Measurements from ENCODE around the gene HAL.
A peak's percentile ranks its signal among the peaks of the same experiment; 100 is the strongest.

The HAL gene

DNA sequence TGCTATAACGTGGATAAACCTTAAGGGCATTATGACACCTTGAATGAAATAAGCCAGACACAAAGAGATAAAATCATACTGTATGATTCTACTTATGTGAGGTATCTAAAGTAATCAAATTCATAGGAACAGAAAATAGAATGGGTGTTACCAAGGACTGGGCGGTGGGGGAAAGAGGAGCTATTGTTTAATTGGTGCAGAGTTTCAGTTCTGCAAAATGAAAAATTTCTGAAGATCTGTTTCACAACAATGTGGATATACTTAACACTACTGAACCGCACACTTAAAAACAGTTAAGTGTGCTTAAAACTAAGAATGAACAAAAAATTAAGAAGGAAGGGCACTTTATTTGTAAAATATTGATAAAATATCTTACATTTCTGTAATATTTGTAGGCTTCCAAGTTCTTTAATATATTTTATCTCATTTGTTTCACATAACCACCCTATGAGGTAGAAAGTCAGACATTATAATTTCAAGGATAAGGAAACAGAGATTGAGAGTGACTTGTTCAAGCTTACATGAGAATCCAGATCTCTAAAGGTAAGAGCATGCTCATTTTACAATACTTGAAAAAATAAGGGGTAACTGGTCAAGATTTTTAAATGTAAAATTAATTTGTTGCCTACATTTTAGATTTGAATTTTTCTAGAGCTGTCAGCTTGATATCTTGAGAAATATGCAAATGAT is 24.3 kb upstream of the HAL start:
- DNase-seq (ENCODE audit: low read depth), result no peak
- H3K4me3 ChIP-seq (ENCODE audit: low read depth, low read length), result no peak overlapping the region

DNA sequence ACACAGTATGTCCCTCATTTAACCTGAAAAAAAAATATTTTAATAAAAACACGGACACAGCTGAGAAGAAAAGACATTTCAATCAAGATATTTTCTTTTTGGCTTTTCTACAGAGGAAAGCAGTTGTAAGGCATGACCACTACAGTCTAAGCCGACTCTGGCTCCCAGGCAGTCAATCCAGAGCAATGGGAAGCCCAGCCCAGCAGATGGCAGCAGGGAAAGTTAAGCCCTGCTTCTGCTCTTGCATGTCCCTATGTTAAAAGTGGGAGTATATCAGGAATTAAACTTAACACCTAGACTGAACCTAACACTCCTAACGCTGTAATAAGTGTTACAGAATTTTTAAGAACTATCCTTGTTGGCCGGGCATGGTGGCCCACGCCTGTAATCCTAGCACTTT is 19.5 kb upstream of the HAL start:
- no peak for DNase-seq (ENCODE audit: low read depth)
- no peak overlapping the region for H3K4me3 ChIP-seq (ENCODE audit: low read depth, low read length)

DNA sequence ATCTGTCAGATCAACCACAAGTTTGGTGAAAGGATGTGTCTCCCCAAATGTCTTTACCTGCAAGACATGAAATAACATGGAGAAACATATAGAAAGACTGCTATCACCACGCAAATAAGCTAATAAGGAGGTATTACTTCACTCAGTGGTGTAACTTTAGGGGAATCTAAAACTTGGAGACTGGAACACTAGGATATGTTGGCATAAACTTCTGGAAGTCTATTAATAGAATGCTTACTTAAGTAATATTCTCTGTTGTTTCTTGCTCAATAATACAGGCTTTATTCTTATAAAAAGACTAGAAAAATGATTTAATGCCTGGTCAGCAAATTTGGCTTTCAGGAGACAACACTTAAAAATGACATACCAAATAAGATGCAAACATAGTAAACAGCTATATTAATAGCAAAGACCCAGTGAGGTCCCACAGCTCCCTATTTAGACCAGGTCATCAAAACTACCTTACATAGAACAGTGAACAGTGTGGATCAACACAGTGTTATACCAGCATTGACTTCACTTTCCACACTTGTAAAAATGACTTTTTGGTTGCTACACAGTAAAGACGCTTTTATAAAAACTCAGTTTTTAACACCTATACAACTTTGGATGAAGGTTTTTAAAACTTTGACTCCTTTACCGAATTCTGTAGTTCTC is 18.9 kb upstream of the HAL start:
- no peak for DNase-seq (ENCODE audit: low read depth)
- H3K4me3 ChIP-seq (ENCODE audit: low read depth, low read length), result no peak overlapping the region

DNA sequence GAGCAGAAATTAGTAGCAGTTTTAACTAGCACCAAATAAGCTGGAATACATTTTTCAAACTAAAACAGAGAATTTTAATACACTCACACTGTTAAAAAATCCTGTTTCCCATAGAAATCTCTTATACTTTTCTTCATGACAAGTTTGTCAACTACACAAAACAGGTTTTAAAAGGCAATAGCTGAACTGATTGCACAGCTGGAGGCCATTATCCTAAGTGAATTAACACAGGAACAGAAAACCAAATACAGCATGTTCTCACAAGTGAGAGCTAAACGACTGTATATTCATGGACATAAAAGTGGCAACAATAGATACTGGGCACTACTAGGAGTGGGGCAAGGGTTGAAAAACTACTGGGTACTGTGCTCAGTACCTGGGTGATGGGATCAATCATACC is 11.6 kb upstream of the HAL start:
- DNase-seq (ENCODE audit: low read depth), result no peak

DNA sequence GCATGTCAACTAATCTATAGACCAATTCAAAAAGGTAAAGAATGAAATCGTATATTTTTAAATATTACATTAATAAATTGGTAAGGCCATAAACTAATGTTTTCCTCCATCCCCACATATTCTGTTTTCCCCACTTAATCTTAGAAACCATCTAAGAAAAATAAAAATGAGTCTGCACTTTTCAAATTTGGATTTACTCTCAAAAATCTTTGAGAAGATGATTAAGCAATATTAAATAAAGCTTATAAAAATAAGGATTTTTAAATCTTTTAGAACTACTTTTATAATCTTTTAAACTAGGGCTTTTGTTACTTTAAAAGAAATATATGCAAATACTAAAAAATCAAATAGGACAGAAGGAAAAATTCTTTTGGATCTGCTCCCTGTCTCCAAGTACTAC is 10.6 kb upstream of the HAL start:
- H3K4me3 ChIP-seq (ENCODE audit: low read depth, low read length), result no peak overlapping the region
- DNase-seq (ENCODE audit: low read depth), result no peak

More for the DNA sequence above, 11.6 kb upstream of the HAL start:
- no peak overlapping the region for H3K4me3 ChIP-seq (ENCODE audit: low read depth, low read length)

DNA sequence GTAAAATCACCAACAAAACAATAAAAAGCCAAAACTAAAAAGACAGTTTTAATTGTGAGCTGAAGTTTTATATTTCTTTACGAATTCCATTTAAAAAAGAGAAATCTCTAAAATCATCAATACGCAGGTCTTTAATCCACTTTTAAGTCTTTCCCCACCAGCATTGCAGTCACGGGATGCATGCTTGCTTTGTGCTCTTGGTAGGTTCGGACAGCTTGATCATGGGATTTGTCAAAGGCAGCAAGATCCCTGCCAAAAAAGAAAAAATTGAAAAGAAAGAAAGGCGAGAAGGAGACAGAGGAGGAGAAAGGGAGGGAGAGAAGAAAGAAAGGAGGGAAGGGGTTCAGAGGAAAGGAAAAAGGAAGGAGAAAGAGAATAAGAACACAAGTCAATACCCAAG is 4.7 kb upstream of the HAL start:
- DNase-seq (ENCODE audit: low read depth), result no peak
- no peak overlapping the region for H3K4me3 ChIP-seq (ENCODE audit: low read depth, low read length)

DNA sequence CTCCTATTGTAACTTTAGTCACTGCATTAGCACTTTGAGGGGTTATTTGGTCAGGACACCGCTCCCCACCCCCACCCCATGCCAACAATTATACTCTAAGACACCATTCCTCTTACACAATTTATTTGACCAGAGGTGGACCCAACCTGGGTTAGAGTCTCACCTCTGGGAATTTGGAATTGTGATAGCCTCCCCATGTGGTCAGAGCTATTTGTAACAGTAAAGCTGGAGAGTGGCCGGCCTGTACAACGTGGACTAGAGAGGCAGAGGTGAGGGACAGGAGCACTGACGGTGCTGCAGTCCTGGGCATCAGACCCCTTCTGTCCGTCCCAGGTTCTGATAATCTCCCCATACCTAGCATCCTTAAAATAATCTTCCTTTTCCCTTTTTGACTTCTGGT is 3.3 kb upstream of the HAL start:
- H3K4me3 ChIP-seq (ENCODE audit: low read depth, low read length), result no peak overlapping the region
- DNase-seq (ENCODE audit: low read depth), result no peak

DNA sequence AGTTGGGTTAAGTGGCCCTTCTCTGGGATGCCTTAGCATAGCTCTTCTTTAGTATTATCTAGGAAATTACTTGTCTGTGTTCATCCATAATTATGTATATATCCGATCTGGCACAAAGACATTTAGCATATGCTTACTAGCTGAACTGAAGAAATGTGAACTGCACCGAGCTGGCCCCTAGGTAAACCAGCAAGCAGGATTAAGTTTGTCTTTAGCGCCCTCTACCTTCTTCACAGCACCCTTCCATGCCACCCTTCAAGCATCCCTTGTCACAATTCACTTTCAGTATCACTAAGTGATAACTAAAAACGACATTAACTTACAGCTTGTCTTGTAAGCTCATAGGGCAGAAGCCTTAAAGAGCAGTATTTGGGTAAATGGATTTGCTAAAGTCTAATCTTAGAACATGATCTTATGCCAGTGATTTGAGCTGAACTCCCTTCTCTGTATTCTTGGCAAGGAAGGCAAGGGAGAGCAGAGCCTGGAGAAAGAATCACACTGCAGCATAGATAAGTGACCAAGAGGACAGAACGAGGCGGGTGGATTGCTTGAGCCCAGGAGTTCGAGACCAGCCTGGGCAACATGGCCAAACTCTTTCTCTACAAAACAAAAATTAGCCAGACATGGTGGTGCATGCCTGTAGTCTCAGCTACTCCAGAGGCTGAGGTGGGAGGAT is 2.6 kb upstream of the HAL start:
- H3K4me3 ChIP-seq (ENCODE audit: low read depth, low read length), result no peak overlapping the region
- peak; percentile 13 for DNase-seq (ENCODE audit: low read depth)

DNA sequence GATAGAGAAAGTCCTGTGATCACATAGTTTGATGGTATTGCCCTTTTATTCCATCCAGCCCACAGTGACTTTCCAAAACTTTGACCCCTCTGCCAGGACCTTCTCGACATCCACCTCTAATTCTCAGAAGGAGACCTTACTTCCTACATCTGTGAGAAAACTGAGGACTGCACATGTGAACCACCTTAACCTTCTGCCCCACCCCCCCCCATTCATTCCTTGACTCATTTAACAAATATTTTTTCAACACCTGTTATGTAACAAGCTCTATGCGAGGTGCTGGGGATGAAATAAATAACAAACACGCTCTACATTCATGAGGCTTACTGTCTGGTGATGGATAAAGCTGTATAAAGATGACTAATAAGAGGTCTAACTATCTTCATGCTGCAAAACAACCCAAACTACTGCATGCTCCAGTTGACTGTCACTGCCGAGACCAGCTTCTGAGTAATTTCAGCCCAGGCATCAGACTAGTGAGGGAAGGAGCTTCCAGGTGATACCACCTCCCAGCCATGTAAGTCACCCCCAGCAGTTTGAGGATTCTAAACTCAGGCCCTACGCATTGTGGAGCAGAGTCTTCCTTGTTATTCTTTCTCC is 1.9 kb upstream of the HAL start:
- H3K4me3 ChIP-seq (ENCODE audit: low read depth, low read length), result no peak overlapping the region
- DNase-seq (ENCODE audit: low read depth), result no peak

DNA sequence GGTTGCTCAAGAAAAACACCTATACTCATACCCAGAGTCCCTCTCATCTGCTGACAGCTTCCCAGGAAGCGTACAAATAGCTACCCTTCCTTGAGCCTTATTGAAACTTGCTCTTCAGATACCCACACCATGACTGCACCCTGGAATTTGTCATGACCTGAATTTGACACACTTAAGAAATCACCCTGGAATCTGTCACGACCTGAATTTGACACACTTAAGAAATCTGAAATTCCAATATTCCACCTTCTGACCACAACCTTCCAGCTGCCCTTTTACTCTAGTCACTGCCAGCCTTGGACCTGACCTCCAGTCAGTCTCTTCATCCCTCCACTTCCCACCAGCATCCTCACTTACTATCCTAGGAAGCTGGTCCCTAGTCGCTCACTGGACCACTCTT is 1.1 kb upstream of the HAL start:
- H3K4me3 ChIP-seq (ENCODE audit: low read depth, low read length), result no peak overlapping the region
- DNase-seq (ENCODE audit: low read depth), result no peak

DNA sequence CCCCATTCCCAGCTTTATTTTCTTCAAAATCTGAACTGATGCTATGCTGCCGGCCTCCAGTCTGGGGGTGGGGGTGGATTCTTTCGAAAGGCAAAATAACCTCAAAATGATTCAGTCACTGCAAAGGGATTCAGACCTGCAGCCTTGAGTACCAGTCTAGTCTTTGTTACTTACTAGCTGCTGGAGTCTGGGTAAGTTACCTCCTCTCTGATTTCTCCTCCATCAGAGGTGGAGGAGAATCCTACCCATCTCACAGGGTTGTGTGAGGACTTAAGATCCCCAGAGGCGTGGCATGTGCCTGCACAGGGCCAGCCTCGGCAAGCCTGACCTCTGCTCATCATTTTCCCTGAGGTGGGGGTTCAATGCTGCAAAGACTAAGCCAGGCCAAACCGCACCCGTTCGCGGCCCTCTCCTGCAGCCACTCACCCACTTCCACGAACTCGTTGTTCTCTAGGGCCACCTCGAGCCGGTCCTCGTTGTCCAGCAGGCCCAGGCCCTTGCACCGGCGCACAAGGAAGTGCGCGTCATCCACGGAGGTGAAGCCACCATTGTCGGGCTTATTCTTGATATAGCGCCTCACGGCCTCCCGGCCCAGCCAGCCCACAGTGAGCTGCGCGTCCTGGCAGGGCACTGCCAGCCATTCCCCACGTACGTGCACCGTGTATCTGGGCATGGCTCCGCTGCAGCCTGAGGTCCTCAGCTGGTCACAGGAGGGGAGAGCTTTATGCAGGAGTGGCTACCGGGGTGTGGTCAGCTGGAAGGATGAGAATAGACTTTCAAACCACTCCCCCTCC is 709 bp downstream of the HAL start:
- H3K4me3 ChIP-seq (ENCODE audit: low read depth, low read length), result no peak overlapping the region
- no peak for DNase-seq (ENCODE audit: low read depth)

DNA sequence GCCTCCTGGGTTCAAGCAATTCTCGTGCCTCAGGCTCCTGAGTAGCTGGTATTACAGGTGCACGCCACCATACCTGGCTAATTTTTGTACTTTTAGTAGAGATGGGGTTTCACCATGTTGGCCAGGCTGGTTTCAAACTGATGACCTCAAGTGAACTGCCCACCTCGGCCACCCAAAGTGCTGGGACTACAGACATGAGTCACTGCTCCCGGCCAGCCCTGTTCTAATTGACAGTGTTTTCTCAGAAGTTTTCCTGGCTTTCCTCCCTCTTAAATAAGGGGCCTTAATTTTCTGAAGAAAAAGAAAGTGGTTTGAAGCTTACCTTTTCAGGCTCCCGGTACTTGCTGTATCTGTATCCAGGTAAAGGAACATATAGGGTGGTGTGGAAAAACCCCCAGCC is 1.7 kb downstream of the HAL start:
- DNase-seq (ENCODE audit: low read depth), result no peak
- no peak overlapping the region for H3K4me3 ChIP-seq (ENCODE audit: low read depth, low read length)

DNA sequence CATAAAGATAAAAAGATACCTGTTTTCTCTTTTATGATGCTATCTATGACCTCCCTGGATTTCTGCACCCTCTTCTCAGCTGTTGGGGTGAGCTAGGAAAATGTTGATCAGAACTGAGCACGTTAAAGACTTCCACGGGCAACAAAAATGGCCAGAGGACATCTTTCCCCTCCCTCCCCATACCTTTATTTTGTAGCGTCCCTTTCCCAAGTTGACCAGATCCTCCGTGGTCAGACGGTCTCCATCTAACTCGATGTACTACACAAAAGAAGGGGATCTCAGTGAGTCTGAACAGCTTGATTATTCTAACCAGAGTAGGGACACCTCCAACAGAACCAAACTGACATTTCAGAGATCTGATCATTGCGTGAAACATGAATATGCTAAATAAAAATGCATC is 2.2 kb downstream of the HAL start:
- H3K4me3 ChIP-seq (ENCODE audit: low read depth, low read length), result no peak overlapping the region
- no peak for DNase-seq (ENCODE audit: low read depth)

DNA sequence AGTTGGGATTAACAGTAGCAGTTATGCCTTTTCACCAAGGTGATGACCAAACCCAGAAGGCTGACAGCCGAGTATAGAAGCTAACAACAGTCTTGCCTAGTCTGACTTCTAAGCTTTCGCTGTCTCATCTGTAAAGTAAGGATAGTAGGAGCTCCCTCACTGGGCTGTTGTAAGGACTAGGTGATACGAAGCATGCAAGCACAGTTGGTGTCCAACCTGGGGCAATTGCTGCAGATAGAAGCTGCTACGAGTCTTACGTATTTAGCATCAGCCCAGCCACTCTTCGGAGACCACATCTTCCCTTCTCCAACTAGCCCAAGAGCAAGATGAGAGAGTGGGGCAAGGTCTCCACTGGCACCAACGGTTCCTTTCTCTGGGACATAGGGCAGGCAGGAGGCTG is 6.0 kb downstream of the HAL start:
- H3K4me3 ChIP-seq (ENCODE audit: low read depth, low read length), result no peak overlapping the region
- no peak for DNase-seq (ENCODE audit: low read depth)

DNA sequence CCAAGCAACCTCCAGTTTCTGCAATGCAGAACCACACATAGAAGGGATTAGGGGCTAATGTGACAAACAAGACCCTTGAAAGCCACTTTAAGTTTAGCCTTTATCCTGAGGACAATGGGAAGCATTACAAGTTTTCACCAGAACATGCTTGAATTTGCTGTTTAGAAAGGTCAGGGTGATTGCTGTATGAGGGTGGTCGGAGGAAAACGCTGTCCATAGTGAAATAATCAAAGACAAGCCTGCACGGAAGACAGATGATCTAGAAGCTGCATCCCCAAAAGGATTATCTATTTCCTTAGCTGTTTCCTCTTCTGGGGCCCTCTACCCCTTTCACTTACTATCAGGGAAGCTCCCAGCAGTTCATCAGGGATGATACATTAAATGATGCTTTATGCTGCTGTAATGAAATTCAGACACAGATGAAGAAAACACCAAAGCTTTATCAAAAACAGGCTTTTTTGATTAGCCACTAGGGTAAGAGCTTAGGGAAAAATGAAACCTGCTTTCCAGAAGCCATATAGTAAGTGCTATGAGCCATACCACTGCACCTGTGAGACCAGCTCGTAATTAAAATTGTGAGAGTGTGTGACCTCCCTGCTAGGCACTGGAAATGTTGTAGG is 6.5 kb downstream of the HAL start:
- no peak overlapping the region for H3K4me3 ChIP-seq (ENCODE audit: low read depth, low read length)
- no peak for DNase-seq (ENCODE audit: low read depth)

DNA sequence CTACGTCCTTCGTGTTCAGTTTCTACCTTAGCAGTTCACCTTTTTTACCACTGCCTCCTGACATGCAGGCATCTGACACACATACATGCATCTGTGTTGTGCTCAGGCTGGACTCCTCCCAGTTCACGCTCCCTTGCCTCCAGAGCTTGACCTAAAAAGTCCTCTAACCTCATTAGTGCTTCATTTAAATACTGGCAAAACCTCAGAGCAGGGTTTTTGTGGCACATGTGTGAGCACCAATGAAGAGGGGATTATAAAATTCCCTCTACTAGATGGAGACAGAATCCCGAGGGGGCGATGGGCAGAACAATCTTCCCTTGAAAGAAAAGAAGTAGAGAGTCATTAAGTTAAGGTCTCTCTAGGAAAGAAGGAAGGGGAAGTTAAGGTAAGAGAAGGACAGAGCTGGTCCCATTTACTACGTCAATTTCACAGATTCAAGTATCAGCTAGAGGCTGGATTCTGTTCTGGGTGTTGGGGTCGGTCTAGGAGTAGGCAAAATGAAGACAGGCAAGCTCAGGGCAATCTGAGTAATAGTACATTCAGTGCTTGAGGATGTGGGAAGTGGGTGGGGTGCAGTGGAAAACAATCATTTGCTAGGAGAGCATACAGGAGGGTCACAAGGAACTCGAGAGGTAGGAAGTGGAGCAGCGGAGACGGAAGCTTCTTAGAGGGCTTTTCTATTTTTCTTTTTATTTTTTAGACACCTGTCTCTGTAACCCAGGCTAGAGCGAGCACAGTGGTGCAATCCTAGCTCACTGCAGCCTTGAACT is 7.5 kb downstream of the HAL start:
- no peak for DNase-seq (ENCODE audit: low read depth)
- H3K4me3 ChIP-seq (ENCODE audit: low read depth, low read length), result no peak overlapping the region

DNA sequence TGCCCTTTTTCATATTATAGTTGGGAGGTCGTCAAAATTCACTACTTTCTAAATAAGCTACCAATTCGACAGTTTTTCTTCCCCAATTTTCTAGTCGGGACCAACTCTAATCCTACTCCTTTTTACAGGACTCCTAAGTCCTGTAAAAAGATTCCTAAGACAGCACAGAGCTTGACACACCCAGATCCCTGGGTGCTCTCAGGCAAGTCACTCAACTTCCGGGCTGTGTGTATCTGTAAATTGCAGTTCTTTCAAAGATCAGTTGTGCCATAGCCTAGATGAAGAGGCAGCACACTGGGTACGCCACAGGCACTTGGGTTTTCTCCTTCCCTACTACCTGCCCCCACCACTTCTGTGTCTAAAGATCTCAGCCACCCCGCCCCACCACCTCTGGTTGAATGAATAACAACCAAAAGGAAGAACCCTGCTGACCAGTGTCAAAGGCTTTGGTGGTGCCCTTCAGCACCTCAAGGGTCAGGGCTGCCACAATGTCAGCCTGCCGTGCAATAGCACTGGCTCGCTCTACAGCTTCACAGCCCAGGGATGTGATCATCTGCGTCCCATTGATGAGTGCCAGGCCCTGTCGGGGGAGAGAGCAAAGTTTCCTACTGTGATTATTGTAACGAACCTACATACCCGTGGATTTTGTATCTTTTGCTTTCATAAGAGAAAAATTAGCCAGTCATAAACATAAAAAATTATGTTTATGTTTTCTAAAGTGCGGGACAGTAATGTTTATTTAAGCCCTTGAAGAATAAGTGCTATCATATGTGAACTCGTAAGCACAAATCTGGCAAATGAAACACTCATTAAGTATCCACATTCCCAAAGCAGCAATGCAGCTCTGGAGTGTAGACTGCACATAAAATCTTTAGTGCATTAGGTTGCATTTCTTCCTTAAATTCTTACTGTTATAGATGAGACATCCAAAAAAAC is 9.2 kb downstream of the HAL start:
- no peak overlapping the region for H3K4me3 ChIP-seq (ENCODE audit: low read depth, low read length)
- DNase-seq (ENCODE audit: low read depth), result no peak

DNA sequence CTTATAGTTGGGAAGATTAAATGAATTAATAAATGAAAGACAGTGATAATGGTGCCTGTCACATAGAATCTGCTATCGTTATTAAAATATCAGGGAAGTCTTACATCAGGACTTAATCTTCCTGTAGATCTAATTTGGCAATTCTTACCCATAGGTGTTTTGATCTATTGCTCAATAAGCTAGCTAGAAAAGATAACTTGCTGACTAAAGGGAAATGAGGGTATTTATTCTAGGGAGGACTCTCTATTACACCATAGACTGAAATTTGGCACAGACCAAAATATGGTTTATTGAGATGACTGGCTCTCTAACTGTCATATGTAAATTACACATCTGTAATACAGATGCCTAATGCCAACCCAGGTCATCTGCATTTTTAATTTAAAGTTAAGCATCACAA is 11.5 kb downstream of the HAL start:
- H3K4me3 ChIP-seq (ENCODE audit: low read depth, low read length), result no peak overlapping the region
- no peak for DNase-seq (ENCODE audit: low read depth)

Data from skeletal muscle cell (primary cell).